Inflammatory macrophage treated with lipopolysaccharide for 4 hours (primary cell): Measurements from ENCODE around the gene STK17A.
A peak's percentile ranks its signal among the peaks of the same experiment; 100 is the strongest.

Experiments
- DNase-seq: peaks from one replicate; pipeline ENCODE4 v3.0.0-alpha.2; 2020

Gene STK17A

DNA sequence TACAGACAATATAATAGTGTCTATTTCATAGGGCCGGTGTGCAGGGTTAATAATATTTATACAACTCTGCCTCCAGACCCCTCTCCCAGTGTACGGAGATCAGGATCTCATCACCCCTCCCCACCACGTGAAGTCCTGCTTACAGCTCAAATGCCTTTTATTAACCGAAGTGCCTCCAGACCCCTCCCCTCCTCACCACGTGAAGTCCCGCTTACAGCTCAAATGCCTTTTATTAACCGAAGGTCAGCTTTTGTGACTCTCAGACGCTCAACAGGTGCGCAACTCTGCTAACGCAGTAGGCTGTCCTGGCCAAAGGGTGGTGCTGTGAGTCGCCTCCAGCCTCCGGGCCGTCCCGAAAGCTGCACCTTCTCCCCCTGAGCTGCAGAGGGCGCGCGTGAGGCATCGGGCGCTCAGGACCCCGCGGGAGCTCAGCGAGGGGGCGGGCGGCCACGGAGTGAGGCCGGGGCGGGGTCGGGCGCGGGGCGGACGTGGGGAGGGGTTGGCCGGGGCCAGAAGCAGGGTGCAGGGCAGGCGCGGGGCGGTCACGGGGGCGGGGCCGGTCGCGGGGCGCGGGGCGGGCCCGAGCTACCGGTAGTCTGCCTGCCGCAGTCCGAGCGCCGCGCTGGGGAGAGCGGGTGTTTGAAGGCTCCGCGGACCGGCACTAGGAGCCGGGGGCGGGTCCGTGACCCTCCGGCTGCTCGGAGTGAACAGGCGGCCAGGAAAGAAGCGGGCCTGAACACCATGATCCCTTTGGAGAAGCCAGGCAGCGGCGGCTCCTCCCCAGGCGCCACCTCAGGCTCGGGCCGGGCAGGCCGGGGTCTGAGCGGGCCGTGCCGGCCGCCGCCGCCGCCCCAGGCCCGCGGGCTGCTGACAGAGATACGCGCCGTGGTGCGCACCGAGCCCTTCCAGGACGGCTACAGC, at the start of gene STK17A:
STK17A (plus strand) TSS at position 606 of the 921 bp plus-strand sequence; CDS start at position 742, 136 bp downstream.
- peak; percentile 89 for DNase-seq

DNA sequence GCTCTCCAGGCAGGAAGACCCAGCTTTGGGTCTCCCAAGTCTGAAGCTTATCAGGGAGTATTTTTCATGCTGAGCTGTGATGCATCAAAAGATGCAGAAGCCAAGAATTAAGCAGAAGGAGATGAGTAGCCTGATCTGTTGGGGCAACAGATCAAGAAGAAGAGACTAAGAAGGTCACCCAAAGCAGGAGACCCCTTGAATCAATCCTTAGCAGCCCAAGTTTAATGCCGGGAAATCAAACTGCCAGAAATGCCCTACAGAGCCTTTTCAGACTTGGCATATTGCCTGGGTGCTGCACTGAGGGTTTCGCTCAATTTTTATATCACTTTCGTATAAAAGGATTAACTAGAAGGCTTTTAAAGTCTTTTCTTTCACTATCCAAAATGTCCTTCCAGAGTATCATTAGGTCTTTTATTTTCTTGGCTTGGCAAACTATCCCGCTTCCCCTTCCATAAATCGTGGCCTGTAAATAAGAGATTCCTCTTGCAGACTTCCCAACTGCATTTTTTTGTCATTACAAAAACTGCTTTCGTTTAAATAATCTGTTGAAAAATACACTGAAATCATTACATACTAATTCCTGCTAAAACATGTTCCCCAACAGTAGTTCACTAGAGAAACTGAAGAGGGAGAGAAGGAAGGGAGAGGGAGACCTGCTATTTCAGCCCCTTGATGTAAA, 49.0 kb upstream of the STK17A start:
- no peak for DNase-seq

DNA sequence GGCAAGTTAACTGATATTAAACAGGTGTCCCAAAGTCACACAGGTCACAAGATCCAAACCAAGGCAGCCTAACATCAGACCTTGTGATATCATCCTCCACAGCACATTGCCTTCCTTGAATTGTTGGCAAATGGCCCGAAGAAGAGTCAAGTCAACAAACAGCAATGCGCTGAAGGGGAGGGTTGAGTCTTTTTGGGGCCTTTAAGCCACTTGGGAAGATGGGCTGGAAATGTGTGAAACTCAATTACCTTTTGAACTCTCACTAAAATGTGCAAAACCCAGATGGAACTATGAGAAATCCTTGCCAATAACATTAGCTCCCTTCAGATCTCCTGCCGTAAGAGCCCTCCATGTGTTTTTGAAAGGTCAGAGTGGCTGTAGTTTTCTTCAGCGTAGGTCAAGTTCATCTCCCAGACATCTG, 47.9 kb upstream of the STK17A start:
- no peak for DNase-seq

DNA sequence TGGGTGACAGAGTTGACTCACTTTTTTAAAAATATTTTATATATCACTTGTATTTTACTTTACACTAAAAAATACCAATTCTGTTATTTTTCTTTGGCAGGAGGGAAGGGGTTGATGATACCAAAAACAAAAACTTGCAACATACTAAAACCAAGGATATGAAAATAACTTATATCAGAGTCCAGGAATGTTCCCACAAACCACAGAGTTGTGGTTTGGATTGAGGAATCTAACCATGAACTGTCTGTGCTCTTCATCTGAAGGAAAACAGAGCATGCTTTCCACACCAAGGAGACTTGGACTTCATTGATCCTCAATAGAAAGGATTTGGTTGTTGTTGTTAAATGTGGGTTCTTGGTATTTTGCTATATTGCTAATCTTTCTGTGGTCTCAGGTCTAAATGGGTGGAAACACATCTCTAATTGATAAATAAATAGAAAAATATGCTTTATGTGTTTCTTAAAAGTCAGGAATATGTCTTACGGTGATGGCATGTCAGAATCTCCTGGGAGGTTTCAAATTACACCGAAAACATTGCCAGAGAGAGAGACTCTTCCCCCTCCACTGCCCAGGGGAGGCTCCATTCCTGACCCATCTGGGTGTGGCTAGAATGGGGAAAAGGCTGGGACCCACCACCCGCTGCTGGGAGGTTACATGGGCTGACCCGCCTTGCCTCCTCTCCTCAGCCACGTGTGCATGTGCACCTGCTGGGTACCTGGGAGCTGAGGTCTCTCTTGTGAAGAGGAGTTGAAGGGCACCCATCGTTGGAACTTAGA, 46.9 kb upstream of the STK17A start:
- DNase-seq: no peak

DNA sequence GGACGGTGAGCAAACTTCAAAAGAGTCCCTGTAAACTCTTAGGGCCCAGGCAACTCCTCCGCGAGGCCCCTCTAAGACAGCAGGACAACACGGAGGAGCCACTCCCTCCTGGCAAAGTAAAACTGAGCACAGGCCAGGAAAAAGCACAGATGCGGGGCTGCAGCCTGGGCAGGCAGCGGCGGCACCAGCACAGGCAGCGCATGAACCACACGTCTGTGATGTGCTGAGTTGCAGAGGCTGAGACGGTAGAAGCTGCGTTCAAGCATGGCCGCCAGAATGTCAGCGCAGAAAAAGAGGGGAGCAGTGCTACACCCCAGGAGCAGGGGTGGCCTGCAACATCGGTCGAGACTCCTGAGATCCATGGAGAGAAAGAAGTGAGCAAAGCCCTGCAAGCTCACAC, 46.1 kb upstream of the STK17A start:
- no peak for DNase-seq

GRCh38 chr7:43537765-43538403, 45.0 kb upstream of the STK17A start:
- DNase-seq: no peak

- no peak for DNase-seq
Observed at GRCh38 chr7:43538404-43538771, 44.5 kb upstream of the STK17A start.

- DNase-seq: no peak
Observed at GRCh38 chr7:43540471-43540870, 42.4 kb upstream of the STK17A start.

DNA sequence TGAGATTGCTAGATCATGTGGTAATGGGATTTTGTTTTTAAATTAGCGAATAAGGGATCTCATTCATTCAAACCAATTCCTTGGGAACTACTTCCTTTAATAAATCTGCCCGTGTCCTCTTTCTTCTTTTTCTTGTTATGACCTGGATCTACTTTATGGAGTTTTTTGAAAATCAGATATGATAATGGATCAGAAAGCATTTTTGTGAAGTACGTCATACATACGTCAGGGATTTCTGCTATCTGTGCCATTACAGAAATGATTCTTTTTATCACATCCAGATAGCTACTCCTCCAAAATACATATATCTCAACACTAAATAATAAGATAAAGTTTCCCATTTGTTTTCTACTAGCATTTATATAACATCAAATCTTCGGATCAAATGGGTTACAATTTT, 40.2 kb upstream of the STK17A start:
- DNase-seq: no peak

GRCh38 chr7:43546231-43546630, 36.7 kb upstream of the STK17A start:
- peak; percentile 80 for DNase-seq

DNA sequence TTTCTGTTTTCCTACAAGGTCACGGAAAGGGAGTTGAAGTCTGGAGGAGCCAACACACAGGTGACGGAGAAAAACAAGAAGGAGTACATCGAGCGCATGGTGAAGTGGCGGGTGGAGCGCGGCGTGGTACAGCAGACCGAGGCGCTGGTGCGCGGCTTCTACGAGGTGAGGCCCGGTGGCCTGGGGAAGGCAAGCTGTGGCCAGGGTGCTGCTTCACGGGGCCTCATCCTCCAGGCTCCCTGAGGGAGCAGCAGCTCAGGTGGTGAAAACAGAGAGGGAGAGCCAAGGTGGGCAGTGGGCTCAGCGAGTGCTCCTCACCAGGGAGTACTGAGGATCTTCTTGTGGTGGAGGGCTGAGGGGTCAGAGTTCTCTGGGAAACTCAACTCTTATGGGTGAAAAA, 32.5 kb upstream of the STK17A start:
- DNase-seq: no peak

GRCh38 chr7:43552122-43552521, 30.8 kb upstream of the STK17A start:
- no peak for DNase-seq

DNA sequence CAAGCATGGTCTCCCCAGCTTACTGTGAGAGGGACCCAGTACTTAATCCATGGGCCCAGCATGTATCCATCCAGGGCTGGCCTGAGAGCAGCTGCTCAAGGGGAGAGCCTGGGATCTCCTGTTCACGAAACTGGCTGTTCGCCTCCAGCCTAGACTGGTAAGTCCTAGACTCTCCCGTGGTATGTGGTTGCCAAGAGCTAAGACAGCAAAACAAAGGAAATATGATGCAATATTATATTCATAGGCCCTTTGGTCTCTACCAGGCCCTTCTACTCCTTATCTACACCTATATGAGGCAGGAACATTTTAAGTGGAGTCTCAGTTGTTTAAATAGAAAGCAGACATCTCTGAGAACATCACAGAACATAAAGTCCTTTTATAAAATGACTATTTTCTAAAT, 28.9 kb upstream of the STK17A start:
- DNase-seq: peak; percentile 19

GRCh38 chr7:43554423-43554822, 28.5 kb upstream of the STK17A start:
- DNase-seq: no peak

GRCh38 chr7:43557831-43558495, 24.9 kb upstream of the STK17A start:
- no peak for DNase-seq

GRCh38 chr7:43559171-43559945, 23.6 kb upstream of the STK17A start:
- DNase-seq: peak; percentile 19

GRCh38 chr7:43559946-43560335, 23.0 kb upstream of the STK17A start:
- no peak for DNase-seq

- no peak for DNase-seq
Observed at GRCh38 chr7:43560742-43561330, 22.1 kb upstream of the STK17A start.

DNA sequence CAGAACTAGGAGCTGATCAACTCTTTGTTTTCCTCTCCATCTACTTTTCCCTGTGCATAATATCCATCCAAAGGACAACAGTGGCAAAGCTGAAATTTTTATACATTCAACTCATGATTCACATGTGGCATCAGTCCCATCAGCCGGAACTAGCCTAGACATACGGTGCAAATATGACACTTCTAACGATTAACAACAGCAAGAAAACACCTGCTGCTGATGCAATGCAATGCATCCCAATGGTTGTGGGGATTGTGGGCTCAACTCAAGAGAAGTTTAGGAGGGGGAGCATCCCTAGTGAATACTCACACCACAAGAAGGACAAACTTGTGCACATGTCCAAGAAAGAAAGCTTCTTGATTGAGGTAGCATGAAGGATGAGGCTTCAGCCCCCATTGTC, 20.5 kb upstream of the STK17A start:
- no peak for DNase-seq

GRCh38 chr7:43565786-43566185, 17.1 kb upstream of the STK17A start:
- DNase-seq: no peak

DNA sequence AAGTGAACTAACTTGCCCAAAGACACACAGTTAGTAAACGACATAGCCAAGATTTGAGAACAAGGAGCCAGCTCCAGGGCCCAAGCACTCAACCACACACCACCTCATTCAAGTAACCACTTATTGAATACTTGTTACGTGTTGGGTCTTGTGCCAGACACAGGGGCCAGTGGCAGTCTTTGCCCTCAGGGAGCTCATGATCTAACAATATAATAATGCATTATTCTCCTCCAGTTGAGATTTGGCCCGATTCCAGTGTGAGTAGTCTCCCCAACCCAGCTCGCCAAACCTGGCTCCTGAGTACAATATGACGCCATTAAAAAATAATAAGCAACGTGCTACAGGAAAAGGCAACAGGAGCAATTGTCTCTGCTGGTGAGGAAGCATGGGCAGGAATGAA, 14.4 kb upstream of the STK17A start:
- DNase-seq: no peak
